ENCODE results near the gene RASGRF1.

RASGRF1 gene

GRCh38 chr15:78984041-78984440 is 106.5 kb downstream of the RASGRF1 start:
- H3K4me3 ChIP-seq (ENCODE audit: low read length): no peak overlapping the region
- TF ChIP-seq, protein P1, sequence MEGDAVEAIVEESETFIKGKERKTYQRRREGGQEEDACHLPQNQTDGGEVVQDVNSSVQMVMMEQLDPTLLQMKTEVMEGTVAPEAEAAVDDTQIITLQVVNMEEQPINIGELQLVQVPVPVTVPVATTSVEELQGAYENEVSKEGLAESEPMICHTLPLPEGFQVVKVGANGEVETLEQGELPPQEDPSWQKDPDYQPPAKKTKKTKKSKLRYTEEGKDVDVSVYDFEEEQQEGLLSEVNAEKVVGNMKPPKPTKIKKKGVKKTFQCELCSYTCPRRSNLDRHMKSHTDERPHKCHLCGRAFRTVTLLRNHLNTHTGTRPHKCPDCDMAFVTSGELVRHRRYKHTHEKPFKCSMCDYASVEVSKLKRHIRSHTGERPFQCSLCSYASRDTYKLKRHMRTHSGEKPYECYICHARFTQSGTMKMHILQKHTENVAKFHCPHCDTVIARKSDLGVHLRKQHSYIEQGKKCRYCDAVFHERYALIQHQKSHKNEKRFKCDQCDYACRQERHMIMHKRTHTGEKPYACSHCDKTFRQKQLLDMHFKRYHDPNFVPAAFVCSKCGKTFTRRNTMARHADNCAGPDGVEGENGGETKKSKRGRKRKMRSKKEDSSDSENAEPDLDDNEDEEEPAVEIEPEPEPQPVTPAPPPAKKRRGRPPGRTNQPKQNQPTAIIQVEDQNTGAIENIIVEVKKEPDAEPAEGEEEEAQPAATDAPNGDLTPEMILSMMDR (conservative IDR thresholded peaks at IDR 0.05; ENCODE audit: low read depth, low read length): no peak
- DNase-seq (ENCODE audit: low read depth): no peak

DNA sequence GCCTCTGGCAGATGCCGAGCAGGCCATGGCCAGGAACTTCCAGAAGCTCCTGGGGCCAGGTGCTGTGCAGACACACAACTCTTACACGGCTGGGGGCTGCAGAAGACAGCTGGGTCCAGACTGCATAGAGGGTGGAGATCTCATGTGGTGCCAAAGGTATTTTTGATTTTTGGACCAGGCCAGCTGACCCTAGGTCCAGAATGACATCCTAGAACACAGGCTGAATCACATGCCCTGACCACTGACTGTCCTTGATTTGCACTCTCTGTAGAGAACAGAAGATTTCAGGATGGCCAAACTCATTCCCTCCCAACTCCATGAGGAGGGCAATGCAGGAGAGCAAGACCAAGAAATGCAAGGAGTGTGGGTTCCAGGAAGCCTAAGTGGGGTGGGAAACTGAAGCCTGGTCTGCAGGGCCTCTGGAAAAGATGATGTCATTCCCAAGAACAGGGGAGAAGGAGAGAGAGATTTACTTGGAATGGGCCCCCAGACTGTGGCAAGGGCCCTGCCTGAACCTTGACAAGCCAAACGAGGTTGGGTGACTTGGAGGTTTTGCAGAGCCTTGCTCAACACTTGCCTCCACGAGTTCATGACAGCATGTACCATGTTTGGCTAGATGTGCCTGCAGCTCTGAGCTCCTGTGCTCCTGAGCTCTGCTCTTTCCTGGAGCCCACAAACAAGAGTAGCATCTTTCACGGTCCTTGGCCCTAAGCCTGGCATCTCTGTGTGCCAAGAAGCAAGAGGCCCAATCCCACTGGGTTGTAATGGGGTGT is 107.2 kb downstream of the RASGRF1 start:
- TF ChIP-seq, protein P1 (conservative IDR thresholded peaks at IDR 0.05; ENCODE audit: low read depth, low read length): no peak
- no peak overlapping the region for H3K4me3 ChIP-seq (ENCODE audit: low read length)
- no peak for DNase-seq (ENCODE audit: low read depth)

DNA sequence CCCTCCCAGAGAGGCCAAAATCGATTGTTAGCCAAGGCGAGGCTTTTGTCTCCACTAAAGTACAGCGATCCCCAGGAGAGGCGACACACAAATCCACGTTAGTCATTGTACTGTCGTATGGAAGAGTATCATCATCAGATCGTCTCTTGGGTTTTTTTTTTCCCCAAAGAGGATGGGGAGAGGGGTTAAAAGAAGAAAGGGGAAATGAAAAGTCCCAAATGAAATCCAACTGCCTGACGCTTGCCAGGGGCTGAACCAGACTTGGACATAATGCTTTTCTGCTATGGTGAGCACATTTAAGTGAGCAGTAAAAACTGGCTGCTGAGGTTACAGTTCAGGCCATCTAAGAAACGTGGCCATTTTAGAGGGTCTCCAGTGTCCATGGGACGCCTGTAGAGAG is 107.8 kb downstream of the RASGRF1 start:
- DNase-seq (ENCODE audit: low read depth): no peak
- TF ChIP-seq, protein P1 (conservative IDR thresholded peaks at IDR 0.05; ENCODE audit: low read depth, low read length): no peak

DNA sequence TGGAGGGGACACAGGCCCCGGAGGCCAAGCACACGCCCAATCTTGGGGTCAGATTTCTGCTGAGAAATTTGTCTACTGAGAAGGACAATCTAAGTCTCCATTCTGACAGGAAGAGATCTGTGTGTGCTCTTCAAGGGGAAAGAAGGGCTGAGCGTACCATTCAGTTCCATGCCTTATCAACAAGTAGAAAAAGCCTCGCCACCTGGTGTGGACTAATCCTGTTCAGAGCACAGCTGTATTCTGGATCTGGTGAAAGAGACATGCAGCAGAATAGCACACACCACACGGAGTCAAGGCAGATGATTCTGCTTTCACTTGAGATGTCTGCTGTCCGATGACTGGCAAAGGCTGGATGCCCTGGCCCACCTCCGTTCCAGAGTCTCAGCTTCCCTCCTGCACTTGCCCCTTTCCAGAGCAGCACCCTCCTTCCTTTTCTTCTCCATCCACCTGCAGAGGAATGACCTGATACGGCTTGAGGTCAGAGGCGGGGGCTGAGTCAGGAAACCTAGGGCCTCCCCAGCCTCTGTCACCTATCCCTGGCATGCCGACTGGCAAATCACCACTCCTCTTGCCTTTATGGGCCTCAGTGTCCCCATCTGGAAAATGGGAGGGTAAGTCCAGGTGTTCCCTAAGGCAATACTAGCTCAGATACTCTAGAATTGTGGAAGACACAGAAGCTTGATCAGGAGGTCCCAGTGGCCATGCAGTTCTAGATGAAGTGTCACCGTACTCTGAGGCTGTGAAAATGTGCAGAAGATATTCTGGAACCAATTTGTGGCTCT is 108.9 kb downstream of the RASGRF1 start:
- DNase-seq (ENCODE audit: low read depth): no peak
- no peak overlapping the region for H3K4me3 ChIP-seq (ENCODE audit: low read length)
- TF ChIP-seq, protein P1 (conservative IDR thresholded peaks at IDR 0.05; ENCODE audit: low read depth, low read length): no peak

More for the DNA sequence above, 107.8 kb downstream of the RASGRF1 start:
- H3K4me3 ChIP-seq (ENCODE audit: low read length): no peak overlapping the region

DNA sequence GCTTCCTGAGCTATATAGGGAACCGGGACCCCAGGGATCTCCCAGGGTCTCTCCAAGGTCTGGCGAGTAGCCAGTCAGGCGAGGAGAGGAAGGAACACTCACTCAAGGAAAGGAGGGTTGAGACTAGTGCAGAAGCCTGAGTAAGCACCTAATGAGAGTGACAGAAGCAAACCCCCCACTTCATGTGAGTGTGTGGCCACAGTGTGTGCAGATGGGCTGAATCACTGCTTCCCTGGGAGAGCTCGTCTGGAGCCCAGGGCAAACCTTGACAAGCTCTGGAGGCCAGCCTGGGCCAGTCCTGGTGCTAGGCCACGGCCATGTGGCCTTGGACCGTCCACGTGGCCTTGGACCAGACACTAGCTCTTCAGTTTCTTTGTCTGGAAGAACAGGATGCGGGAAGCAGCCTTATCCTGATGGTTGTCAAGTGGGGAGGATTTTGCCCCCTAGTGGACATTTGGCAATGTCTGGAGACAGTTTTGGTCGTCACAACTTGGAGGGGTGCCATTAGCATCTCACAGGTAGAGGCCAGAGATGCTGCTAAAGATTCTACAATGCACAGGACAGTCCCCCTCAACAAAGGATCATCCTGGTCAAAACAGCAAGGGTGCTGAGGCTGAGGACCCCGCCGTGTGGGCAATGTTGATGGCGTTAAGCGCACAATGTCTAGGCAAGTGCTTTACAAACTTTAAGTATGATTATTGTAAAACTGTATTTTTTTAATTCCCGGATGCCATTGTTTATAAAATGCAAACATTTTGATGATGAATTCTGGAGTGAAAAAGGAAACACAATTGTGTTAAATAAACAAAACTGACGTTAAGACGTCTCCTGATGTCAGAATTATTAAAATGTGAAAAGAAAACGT is 110.9 kb downstream of the RASGRF1 start:
- TF ChIP-seq, protein P1 (conservative IDR thresholded peaks at IDR 0.05; ENCODE audit: low read depth, low read length): peak; percentile 84
- peak; percentile 35 for DNase-seq (ENCODE audit: low read depth)
- H3K4me3 ChIP-seq (ENCODE audit: low read length): no peak overlapping the region

GRCh38 chr15:78978601-78979179 is 111.9 kb downstream of the RASGRF1 start:
- H3K4me3 ChIP-seq (ENCODE audit: low read length): no peak overlapping the region
- TF ChIP-seq, protein P1 (conservative IDR thresholded peaks at IDR 0.05; ENCODE audit: low read depth, low read length): no peak
- no peak for DNase-seq (ENCODE audit: low read depth)
